GM19193 (cell line): ENCODE results near the gene ELMOD1.

Experiments used
- POLR2A ChIP-seq: IDR thresholded peaks from 4 replicates; pipeline ENCODE4 v1.6.1; 2011; ENCODE audit not compliant: insufficient read depth, insufficient read length; ENCODE audit errors: extremely low read depth

The ELMOD1 gene

DNA sequence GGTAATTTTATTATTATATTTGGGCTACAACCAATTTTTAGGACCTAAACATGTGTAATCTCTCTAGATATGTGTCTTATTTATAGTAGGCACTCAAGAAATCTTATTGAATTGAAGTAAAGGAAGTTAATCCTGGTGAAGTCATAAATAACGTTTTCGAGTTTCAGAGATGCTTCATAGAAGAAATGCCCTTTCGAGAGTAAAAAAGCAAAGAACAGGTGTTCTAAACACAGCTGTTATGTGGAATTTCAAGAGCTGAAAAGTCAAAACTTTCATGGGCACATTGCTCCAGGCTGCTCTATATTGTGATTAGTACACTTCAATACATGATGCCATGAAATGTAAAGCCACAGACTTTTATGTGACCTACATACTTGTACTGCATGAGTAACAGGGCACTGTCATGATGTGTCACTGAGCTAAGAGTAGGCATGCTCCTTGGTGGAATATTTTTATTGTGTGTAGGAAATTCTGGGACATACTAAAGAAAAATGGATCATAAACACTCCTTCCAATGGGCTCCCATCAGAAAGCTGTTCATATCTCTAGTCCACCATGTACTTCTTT, 7.2 kb upstream of the ELMOD1 start:
- TF ChIP-seq POLR2A: no peak

DNA sequence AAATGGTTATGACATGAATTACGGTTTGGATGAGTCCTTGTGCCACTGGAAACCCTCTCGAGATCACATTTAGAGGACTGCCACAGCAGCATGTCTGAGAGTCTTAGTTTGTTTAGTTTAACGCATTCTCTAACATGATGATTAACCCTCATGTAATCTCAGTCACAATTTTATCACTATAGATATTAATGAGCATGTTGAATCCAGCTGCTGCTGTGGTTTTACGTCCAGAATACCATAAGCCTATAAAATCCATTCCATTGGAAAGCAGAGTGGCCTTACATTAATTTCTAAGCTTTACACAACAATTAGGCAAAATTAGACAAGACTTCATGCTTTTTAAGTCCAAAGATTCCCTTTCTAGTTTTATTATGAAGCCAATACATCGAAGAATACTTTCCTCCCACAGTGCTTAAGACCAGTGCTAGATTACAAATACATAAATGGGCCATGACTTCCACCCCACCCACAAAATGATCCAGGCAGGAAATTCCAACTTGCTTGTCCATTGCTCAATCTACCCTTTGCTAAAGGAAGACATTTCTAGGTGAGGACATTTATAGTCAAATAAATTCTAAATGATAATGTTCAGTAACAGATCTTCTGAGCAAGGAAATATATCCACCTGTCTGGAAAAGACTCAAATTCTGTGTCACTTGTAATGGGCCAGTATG, 3.5 kb upstream of the ELMOD1 start:
- no peak for TF ChIP-seq POLR2A

DNA sequence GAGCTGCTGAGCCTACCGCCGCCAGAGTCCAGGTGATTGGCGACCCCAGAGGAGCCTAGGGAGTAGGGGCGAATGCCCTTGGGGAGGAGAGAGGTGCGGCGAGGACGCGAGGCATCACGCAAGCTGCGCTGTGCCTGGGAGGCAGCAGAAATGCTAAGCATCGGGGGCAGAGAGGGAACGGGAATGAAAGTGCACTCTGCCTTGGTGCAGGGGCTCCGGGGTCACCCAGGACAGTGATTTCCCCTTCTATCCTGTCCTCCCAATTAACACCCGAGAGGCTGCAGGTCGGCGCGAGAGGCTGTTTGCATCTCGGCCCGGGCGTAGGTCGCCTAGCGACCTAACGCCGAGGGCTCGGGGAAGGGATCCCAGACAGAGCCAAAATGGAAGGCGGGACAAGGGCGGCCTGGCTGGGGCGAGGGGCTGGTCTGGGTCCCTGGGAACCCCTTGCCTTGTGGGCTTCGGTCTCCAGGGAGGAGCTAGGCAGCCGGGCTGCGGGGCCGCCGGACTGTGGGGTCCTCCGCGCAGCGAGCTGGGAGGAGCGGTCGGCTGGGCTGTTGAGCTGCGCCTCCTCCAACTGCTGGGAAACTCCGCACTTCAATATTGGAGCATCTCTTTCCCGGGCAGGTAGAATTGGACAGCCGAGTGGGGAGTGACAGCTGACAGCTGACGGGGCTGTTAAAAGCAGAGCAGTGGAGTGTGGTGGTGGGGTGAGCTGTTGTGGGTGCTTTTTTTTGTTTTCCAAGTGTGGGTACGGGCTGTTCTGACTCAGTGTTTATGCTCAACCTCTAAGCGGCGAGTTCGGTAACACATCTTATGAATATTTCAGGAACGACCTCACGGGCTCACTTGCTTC, 657 bp downstream of the ELMOD1 start:
- TF ChIP-seq POLR2A: no peak

DNA sequence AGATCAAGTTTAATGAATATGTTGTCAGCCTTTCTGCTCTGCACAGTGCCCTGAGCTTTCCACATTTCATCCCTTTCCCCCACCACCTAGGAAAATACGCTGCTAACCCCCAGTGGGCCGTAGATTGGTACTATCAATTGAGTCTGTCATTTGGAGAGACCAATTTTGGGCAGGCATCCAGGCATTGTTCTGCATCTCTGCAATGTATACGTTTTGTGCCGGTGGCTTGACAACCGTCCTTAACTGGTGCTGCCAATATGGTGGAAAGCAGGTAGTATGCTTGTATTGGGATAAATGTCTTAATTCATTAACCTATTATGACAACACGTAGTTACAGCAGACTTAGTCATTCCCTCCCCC, 1.3 kb downstream of the ELMOD1 start:
- no peak for TF ChIP-seq POLR2A

DNA sequence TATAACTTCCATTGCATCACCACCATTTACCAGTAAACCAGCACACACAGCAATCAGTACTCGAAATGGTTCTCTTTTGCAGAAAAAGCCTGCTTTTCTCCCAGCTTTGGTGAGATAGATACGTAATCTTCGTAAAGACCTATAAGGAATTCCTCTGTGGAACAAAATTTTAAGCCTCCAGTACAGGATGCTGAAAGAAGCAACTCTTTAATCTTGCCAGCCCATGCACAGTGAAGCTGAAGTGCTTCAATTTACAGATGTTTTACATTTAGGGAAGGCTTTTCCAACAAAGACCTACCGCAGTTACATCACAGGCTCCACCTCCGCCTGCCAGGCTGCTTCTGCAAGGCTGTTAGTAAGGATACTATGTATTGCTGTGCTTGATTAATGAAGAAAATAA, 1.9 kb downstream of the ELMOD1 start:
- no peak for TF ChIP-seq POLR2A

DNA sequence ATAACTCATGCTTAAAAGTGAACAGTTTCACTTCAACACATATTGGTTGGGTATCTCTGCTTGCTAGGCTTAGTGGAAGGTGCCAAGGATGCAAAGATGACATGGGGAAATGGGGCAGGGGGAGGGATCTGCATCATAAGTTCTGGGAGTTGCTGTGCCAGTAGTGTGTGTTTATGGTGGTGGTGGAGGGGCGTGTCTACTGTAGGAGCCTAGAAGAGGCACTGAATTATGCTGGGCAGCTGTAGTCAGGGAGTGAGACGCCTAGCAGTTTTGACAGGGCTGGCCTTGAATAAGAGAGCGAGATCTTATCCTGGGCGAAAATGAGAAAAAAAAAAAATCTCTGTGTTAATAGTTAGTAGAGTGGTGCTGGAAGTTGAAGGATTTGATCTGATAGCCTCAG, 3.0 kb downstream of the ELMOD1 start:
- TF ChIP-seq POLR2A: no peak

DNA sequence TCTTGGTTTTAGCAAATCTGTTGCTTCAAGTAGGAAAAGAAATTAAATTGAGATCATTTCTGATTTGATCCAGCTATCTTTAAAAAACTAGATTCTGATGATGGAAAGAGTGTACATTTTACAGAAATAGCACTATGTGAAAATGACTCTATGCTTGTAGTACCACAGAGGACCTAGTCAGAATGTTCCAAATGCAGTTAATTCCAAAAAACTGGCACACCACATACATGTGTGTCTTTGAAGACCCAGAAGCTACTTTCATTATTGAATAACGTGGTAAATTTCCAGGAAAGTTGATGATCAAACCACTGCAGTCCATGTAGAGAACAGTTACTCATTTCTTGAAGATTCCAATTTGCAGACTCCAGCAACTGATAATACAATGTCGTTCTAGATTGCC, 3.8 kb downstream of the ELMOD1 start:
- TF ChIP-seq POLR2A: no peak

DNA sequence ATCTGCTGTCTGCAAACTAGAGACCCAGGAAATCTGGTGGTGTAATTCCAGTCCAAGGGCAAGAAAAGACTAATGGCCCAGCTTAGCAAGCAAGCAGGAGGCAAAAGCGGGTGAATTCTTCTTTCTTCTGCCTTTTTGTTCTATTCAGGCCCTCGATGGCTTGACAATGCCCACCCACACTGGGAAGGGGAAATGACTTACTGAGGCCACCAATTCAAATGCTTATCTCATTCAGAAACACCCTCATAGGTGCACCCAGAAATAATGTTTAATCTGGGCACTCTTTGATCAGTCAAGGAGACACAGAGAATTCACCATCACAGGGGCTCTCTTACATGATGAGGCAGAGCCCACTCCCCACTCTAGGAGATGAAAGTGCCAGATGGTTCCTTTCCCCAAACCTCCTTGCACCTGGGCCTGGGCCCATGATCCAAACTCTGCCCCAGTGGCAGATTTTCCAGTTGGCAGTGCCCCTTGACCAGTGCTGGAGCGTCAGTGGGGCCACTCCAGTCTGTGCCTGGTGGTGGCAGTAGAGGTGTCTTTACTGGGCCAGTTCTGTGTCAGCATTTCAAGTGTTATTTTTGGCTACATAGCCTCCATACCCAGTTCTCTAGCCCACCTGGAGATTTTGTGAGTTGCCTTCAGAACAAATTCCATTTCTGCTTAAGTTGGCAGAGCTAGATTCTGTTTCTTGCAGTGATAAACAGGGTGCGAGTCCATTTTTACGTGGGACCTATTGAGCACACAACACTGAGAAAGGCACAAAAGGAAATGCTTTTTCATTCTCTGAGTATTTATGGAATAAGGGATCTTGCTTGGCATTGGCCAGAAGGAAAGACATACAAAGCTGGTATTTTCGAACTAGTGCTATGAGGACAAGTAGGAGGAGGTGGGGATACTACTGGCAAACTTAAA, 7.5 kb downstream of the ELMOD1 start:
- no peak for TF ChIP-seq POLR2A

DNA sequence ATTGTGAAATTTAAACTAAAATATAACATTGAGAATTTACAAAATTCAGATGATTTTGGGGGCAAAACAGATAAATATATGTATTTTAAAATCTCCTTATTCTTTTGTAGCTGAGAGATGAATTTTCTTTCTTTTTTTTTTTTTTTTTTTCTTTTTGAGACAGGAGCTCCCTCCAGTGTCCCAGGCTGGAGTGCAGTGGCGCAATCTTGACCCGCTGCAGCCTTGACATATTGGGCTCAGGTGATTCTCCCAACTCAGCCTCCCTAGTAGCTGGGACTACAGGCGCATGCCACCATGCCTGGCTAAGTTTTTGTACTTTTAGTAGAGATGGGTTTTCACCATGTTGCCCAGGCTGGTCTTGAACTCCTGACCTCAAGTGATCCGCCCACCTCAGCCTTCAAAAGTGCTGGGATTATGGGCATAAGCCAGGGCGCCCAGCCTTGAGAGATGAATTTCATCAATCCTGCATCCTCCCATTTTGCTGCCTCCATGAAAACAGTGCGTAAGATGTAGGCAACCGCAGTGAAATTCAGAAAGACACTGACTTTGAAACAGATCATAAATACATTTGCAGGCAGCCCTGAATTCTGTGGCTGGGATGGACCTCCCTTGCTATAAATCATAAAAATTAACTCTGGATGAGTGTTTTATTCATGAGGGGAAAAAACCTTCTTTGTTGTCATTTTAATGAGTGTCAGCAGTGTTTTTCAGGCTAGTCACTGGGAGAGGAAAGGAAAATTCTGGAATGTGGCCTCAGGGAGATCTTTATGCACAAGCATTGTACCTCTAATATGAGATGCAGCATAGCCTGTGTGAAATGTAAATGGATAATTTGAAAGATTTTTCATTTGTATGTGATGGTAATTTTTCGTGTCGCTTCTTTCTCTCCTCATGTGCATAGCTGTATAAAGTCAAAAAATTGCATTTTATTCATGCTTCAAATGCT, 14.4 kb downstream of the ELMOD1 start:
- no peak for TF ChIP-seq POLR2A

DNA sequence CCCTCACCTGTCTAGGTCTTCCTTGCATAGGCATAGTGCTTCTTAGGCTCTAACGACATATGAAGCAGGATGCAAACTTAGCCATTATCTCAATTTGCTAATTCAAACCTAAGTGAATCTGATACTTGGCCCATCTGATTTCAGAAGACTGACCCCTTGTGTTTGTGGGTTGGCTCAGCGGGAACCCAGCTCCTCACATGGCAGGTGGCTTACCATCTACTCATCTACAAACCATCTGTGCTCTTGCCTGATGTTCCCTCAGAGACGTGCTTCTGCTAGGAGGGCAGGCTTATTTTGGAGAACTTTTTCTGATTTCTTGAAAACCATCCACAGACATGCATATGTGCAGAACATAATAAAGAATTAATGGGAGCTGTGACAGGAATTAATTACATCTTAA, 15.2 kb downstream of the ELMOD1 start:
- TF ChIP-seq POLR2A: no peak

DNA sequence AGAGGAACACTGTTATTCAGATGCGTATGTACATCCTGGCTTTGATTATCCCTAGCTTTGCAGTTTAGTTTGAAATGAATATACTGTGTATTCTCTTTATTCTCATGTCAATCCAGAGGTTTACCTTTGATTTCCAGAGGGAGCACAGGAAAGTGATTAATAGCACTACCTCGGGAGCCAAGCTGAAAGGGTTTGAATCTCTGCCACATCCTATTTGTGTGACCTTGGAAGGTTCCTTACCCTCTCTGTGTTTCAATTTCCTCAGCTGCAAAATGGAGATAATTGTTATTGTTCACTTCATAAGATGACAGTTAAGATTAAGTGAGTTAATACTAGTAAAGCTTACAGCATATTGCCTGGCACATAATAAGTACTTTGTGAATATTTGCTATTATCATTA, 17.9 kb downstream of the ELMOD1 start:
- no peak for TF ChIP-seq POLR2A

DNA sequence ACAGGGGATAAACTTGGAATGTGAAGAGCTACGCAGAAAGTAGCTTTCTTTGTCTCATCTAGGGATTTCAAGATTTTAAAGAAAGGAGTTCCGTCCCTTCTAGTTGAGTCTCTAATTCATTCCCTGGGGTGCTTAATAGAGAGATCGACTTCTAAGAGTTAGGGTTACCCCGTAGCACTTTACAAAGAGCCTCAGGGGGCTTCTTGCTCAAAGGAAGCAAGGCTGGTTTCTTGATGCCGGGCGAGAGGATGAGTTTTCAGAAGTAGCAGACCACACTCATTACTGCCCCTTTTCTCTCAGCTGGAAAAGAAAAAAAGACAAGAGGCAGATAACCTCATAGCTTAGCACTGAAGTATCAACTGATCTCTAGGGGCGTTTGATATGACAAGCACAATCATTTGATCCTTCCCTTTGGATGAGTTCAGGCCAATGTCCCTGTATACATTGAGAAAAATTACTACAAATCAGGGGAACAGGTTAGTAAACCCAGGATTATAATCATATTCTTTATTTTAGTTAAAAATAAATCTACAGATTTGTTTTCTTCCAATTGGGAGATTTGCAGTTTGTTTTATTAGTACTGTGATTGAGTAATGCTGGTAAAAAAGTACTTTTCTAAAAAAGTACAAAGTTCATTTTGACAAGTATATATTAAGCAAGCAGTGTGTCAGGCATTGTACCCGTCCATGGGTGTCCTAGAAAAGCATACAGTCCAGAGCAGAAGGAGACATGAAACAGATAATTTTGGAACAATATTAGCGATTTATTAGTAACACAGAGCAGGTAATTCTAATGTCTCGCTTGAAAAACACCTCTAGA, 18.7 kb downstream of the ELMOD1 start:
- TF ChIP-seq POLR2A: no peak

DNA sequence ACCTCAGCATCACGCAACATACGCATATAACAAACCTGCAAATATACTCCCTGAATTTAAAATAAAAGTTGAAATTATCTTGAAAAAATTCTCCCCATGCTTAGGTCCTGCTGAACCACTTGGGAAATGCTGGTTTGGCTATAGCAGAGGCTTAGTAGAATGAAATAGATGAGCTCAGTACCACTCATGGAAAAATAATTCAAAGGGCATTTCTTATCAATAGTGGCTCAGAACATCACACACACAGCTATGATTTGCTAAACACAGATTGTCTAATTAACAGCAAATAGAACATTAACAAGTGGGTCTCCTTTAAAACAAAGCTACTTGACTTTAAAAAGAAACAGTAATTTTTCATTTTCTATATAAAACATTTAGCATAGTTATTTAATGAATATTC, 21.5 kb downstream of the ELMOD1 start:
- no peak for TF ChIP-seq POLR2A
